Measurements from ENCODE around the gene RFK.
"Not testable (repeated sequence)": the region's sequence is repeated elsewhere in the genome, so short reads cannot be mapped to it uniquely, and the experiment has no call there.

RFK gene

DNA sequence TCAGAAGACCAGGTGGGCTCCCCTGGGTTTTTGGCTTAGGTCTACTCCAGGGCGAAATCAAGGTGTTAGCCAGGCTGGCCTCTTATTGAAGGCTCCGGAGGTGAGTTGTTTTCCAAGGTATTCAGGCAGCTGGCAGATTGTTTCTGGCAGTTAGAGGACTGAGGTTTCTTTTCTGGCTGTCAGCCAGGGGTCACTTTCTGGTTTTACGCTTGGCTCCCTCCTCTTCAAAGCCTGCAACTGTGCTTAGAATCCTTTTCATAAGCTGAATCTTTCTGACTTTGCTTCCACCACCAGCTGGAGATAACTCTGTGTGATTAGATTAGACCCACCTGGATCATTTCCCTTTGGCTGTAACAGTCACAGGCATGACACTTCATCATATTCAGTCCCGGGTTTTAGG is 24.6 kb downstream of the RFK start:
- DNase-seq, result no peak

DNA sequence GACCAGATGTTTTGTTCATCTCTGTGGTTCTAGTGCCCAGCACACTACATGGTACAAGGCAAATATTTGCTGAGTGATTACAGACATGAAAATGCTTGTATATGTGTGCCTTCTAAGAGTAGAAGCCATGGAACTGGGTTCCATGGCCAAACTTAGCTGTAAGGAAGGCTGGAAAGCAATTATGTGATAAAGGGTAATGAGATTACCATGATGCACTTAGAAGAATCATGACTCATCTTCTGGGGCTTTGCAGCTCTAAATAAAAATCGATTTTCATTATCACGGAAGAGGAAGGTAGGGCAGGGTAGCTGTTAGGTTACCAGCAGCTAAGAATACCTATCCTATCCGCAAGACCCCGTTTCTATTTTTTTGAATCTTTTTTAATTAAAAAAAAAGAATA is 28.0 kb downstream of the RFK start:
- DNase-seq, result no peak

DNA sequence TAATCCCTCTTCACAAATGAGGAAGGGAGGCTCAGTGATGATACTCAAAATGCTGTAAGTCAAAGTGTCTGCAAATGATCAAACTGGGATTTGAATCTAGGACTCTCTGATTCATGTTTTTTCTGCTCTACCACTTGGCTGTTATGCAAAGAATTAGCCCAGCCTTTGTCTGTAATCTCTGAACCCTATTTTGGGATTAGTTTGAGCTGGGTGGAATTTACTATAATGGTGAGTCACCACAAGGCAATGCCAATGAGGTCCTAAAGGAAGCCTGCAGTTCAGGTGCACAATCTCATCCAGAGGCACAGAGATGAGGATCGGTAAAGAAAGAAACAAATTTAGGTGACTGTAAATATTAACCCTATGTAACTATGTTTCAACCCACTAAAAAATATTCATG is 29.2 kb downstream of the RFK start:
- DNase-seq, result no peak

DNA sequence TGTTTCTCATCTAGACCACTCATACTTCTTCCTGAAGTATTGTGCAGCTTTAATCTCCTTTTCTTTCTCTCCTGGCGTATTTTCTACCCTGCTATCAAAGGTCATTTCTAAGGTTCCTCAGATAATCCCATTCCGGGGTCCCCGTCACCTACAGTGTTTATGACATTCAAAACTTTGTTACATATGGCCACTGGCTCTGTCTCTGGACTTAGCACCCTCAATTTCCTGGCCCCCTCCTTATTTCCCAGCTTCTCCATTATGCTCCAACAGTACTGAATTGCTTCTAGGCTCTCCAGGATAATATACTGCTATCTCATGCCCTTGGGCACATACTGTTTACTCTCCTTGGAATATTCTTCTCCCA is 31.2 kb downstream of the RFK start:
- DNase-seq, result no peak

DNA sequence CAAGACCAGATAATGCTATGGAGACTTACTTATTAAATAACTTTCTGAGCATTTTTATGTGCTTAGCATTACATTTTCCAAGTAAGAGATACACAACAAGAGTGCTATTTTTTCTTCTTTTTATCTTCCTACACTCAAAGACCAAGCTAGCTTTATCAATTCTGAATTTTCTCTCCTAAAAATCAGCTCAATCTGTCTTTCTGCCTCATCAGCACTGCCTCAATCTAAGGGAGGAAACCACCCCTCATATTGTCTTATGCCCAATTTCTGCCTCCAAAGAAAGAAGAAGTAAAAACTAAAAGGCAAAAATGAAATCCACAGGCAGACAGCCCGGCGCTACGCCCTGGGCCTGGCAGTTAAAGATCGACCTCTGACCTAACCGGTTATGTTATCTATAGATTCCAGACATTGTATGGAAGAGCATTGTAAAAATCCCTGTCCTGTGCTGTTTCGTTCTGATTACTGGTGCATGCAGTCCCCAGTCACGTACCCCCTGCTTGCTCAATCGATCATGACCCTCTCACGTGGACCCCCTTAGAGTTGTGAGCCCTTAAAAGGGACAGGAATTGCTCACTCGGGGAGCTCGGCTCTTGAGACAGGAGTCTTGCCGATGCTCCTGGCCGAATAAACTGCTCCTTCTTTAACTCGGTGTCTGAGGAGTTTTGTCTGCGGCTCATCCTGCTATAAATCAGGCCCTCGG is 31.7 kb downstream of the RFK start:
- not testable (repeated sequence) for DNase-seq

DNA sequence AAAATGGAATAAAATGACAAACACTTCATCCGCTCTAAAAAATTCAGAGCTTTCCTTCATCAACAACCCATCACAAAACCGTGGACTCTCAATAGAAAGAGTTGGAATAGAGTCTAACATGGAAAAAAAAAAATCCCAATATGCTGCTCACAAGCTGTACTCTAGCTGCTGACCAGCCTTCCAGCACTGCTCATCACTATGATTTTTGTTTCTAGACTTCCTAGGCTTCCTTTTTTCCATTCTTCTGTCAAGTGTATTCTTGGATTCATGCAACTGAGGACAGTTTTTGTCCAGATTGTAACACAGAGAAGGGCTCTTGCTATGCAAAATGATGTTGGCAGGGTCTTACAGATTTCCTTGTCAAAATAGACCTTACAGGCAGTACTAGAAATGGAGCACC is 34.5 kb downstream of the RFK start:
- DNase-seq, result no peak

DNA sequence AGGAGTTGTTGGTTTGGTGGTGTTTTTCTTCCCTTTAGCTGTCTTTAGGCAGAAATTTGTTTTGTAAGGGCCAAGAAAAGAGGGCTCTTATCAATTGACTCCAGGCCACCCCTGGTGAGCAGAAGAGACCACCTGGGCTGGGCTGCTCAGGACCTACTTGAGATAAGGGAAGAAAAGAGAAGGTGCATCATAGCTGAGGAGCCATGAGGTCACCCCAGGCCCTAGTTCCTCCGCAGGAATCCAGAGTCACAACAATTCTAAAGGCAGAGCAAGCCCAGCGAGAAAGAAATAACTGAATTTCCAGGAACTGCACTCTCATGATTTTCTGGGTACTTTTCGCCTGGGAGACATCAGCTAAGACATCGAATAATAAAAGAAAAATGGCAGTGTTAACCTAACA is 34.9 kb downstream of the RFK start:
- DNase-seq, result no peak

DNA sequence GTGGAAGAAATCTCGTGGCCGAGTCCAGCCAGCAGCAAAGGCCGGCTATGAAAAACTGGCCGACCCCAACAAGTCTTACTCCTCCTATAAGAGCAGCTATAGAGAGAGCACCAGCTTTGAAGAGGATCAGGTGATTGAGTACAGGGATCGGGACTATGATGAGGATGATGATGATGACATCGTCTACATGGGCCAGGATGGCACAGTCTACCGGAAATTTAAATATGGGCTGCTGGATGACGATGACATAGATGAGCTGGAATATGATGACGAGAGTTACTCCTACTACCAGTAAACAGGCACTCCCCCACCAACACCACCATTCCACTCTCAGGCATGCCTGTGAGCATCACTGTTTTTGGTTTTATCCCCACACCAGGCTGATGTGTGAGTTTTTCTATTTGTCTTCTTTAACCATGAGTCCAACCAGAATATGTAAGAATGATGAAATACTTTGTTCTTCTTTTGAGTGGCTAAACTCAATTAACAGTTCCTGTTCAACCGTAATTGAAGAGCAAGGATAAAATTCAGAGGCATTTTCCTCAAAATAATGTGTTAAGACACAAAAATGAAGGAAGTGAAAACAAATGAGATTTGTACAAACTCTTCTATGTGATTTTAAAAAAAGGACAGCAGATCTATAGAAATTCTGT is 35.5 kb downstream of the RFK start:
- no peak for DNase-seq

DNA sequence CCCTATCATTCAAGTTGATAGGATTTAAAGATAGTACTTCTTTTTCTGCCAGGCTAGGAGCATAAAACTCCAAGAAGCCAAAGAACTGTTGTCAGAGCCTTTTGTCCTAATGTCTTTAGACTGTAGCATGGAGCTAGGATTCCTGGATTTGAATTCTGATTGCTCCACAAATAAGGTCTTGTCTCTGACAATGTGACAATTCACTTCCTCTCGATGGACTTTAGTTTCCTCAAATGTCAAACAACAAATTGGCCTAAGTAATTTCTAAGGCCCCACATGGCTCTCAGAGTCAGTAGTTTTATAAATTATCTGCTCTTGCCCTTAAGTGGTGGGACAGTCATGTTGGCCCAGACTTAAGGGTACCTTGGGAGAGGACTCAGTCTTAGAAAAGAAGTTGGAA is 36.7 kb downstream of the RFK start:
- DNase-seq, result no peak

DNA sequence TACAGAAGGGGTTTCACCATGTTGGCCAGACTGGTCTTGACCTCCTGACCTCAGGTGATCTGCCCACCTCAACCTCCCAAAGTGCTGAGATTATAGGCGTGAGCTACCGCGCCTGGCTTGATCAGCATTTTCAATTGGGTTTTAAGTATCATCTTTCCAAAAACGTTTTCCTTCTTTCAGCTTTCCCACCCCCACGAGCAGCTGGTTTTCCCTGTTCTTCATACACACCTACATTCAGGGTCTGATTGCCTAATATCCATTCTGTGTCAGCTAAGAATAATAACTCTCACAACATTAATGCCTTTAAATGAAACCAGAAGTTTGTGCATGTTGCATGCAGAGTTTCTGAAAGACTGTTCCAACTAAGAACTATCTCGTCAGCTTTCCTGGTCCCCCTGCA is 38.3 kb downstream of the RFK start:
- DNase-seq, result no peak

DNA sequence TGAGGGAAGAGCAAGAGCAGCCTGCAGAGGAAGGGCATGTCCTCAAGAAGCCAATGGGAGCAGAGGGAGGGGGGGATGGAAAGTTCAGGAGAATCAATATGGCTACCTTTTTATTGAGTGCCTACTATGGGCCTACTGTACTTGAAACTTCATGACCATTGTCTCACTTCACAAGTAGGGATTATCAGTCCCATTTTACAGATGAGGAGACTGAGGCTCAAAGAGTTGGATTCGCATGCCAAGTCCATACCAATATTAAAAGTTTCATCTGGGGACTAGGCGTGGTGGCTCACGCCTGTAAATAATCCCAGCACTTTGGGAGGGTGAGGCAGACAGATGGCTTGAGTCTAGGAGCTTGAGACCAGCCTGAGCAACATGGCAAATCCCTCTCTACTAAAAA is 40.0 kb downstream of the RFK start:
- DNase-seq, result no peak

DNA sequence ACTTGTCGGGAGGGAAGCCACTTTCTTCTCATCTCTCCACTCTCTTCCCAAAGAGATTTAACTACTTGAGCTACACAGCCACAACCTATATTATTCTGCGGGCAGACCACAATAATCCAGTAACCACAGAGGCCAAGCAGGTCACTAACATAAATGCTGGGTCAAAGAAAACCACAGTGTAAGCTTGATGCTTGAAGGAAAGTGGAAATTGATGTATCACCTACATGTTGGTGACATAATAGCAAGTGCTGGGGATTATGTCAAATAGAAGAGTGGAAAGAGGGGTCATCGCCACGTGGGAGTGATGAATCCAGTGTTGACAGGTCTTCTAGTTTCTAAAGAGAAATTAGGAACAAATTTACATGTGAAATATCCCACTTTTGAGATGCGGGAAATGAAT is 40.9 kb downstream of the RFK start:
- DNase-seq, result no peak

DNA sequence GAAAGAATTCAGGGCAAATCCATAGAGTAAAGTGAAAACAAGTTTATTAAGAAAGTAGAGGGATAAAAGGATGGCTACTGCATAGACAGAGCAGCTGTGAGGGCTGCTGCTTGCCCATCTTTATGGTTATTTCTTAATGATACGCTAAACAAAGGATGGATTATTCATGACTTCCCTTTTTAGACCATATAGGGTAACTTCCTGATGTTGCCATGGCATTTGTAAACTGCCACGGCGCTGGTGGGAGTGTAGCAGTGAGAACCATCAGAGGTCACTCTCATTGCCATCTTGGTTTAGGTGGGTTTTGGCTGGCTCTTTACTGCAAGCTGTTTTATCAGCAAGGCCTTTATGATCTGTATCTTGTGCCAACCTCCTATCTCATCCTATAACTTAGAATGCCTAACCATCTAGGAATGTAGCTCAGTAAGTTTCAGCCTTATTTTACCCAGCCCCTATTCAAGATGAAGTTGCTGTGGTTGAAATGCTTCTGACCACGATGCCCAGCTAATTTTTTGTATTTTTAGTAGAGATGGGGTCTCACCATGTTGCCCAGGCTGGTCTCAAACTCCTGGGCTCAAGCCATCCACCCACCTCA is 42.1 kb downstream of the RFK start:
- DNase-seq, result peak in 1 of 2 donors; percentile 16

DNA sequence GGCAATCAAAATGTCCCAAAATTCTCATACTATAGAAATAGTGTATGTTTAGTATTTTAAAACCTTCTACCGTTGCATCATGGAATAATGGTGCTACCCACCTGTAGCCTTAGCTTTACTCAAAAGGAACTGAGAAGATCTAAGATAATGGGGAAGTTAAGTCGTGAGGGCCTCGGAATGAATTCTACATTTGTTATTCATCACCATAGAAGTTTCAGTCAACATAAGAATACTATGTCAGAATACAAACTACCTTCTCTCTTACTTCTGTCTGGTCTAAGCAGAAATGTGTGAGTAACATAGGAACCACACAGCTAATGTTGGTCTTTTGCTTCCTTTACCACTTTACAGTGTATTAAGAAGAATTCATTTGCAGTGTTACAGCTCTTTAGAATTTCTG is 43.2 kb downstream of the RFK start:
- no peak for DNase-seq

DNA sequence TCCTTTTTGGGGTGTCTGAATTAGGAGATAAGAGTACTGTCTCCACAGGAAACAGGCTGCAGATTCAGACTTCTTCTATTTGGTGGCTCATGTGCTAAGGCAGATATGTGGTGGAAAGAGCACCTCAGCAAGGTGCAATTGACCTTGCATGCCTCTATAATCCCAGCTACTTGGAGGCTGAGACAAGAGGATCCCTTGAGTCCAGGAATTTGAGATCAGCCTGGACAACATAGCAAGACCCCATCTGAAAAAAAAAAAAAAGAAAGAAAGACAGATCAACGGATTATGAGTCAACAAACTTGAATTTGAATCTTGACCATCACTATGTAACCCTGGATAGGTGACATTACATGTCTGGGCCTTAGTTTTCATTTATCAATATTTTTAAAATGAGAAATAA is 44.4 kb downstream of the RFK start:
- no peak for DNase-seq

DNA sequence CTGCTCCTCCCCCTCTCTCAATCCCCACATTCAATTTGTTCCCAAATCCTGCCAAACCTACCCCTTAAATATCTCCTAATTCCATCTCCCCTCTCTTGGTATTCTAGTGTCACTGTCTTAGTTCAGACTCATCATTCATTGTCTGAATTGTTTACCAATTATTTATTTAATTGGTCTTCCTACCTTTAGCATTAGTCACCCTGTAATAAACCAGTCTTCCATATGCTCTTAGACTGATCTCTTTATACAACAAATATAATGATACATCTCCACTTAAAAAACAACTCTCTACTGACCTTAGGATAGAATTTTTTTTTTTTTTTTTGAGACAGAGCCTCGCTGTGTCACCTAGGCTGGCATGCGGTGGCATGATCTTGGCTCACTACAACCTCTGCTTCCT is 51.4 kb downstream of the RFK start:
- DNase-seq, result no peak

DNA sequence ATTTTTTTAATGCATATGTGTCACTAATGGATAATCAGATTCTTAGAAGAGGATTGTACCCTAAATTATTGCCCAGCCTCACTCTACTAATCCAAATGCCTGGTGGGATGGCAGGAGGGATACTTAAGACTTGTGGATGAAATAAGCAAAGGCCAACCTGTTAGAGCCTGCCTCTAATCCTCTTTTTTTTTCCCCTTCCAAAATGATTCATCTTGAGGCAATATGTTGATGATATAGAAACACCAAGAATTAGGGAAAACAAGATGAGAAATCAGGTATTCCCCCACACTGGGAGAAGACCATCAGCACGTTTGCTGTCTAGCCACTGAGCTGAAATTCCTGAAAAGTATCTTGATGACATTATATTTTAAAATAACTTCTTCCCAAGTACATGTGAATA is 52.0 kb downstream of the RFK start:
- no peak for DNase-seq

DNA sequence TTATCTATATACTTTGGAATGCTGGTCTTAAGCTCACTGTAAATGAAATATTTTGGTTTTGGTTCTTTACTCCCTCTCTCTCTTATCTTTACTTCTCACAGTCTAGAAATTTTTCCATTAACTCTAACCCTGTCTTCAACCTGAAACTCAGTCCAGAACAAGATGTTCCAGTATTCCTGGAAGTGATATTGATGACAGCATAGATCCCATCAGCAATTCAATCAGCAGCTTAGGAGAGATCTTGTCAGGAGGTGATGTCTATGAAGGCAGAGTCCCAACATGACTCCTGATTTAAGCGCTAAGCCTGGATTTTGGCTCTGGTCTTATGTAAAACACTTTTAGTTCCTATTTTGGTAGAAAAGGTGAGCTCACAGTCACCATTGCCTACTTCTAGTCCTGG is 52.6 kb downstream of the RFK start:
- DNase-seq, result no peak

DNA sequence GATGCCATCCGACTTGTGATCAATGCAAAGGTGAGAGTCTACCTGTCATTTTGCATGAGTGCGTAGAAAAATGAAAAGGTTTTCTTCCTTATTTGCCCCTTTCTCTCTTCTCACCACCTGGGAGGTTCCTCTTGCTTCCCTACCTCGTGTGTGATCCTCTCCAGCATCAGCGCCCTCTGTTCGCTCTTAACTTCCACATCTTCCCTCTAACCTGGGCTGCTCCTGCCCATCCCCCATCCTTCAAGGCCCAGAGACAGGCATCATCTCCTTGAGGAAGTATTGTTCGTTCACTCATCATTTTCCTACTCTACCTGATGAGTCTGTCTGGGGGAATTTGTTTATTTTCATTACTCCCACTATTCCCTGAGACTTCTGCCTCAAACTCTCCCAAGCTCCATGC is 55.8 kb downstream of the RFK start:
- DNase-seq, result no peak

DNA sequence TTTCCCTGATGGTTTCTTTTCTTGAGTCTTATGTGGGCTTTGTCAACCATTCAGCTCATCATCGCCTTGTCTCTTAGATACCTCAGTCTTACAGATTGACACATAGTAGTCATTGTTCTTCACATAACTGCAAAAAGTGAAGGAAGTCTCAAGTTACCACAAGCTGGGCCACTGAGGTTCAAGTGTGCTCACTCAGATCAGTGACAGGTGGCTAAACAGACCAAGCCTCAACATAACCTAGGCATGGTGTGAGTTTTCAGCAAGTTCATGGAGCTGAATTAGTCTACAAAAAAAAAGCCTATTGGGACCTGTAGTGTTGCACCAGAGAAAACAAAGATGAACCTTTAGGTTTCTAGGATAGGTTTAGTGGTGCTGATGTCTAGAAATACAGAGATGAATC is 58.2 kb downstream of the RFK start:
- DNase-seq, result no peak
